T-helper 1 cell treated with Interleukin-12 subunit alpha and Interleukin-12 subunit beta and Interleukin-4 antibody, amounts not matched to agents 30 μg/mL and 1 μg/mL, for 36 hours (primary cell): ENCODE measurements around the gene PRR14.

Experiments
- H3K27ac Mint-ChIP-seq: one replicate; pipeline ENCODE4 v1.8.0; 2021; ENCODE audit warnings: mild to moderate bottlenecking, mixed read lengths
- H3K27me3 Mint-ChIP-seq: one replicate; pipeline ENCODE4 v1.8.0; 2021; ENCODE audit warnings: low read depth, mixed read lengths
- H3K36me3 Mint-ChIP-seq: one replicate; pipeline ENCODE4 v1.8.0; 2021; ENCODE audit warnings: low read depth, mixed read lengths
- H3K4me1 Mint-ChIP-seq: one replicate; pipeline ENCODE4 v1.8.0; 2021; ENCODE audit warnings: low read depth, mixed read lengths
- H3K4me3 Mint-ChIP-seq: one replicate; pipeline ENCODE4 v1.8.0; 2021; ENCODE audit warnings: mild to moderate bottlenecking, moderate library complexity, mixed read lengths
- H3K9me3 Mint-ChIP-seq: one replicate; pipeline ENCODE4 v1.8.0; 2021; ENCODE audit warnings: mixed read lengths

The PRR14 gene

DNA sequence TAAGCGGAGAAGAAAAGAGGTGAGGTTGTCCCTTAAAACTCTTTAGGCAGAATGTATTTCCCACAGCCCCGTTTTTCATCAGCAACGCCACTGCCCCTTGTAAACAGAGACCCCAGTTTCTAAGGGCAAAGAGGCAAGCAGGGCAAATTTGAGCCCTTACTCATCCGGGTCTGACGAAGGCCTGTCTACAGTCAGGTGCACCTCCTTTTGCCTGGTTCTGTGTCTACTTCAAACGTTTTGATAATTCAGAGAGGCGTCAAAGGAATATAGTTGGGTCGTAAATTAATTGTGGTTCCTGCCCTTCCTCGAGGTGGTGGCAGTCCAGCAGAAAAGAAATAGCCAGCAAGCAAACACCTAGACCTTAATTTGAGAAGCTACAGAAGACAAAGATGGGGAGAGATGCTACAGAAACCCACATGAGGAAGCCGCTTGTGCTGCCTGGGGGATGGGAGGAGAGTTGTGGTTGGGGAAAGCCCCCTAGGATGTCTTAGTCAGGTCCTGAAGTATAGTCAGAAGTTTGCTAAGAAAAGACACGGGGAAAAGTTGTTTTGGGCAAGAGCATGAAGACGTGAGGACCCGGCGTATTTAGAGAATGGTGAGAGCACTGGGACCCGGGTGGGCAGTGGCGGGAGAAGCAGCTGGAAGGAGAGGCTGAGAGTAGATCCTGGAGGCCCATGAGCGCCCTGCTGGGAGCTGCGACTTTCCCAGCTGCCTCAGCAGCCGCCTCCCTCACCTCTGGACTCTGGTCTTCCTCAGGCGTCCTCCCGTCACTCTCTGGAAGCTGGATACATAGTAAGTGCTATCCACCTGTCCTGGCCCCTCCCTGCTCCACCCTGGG is 9.9 kb downstream of the PRR14 start:
- peaks cover 42% of the 10 kb centered on the region for H3K36me3 Mint-ChIP-seq
- H3K27me3 Mint-ChIP-seq, result no peaks in the 10 kb centered on the region
- H3K9me3 Mint-ChIP-seq, result no peaks in the 10 kb centered on the region
- peaks cover 39% of the 10 kb centered on the region for H3K4me1 Mint-ChIP-seq
- peak overlapping the region; percentile 86 for H3K4me3 Mint-ChIP-seq
- H3K27ac Mint-ChIP-seq, result peak overlapping the region; percentile 85

GRCh38 chr16:30662449-30662848 is 11.7 kb downstream of the PRR14 start:
- Mint-ChIP-seq H3K4me3 (peak overlapping the region; percentile 86), H3K9me3 (no peaks in the 10 kb centered on the region), H3K36me3 (peaks cover 52% of the 10 kb centered on the region), H3K27ac (no peak overlapping the region), H3K27me3 (no peaks in the 10 kb centered on the region), H3K4me1 (peaks cover 27% of the 10 kb centered on the region)

- peak overlapping the region; percentile 40 for H3K4me3 Mint-ChIP-seq
- H3K4me1 Mint-ChIP-seq, result peaks cover 29% of the 10 kb centered on the region
- peaks cover 58% of the 10 kb centered on the region for H3K36me3 Mint-ChIP-seq
- H3K27me3 Mint-ChIP-seq, result no peaks in the 10 kb centered on the region
- peak overlapping the region; percentile 45 for H3K27ac Mint-ChIP-seq
- no peaks in the 10 kb centered on the region for H3K9me3 Mint-ChIP-seq
These were observed 12.3 kb downstream of the PRR14 start for GRCh38 chr16:30663038-30663437.

DNA sequence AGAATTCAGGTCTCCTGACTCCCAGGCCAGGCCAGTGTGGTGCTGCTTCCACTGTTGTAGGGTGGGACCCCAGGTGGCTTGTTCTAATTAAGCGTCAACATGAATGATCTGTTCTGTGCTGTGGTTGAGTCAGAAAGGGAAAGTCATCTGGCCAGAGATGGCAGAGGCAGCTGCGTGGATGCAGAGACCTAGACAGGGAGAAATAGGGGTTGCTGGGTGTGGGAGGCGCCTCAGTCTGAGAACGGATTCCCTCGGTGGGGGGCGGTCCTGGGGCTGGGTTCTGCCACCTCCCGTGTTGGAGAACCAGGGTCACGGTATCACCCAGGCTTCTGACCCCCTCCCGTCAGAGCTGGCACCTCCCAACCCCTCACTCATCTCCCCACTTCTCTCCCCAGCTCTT is 13.1 kb downstream of the PRR14 start:
- Mint-ChIP-seq H3K27ac (no peak overlapping the region), H3K4me3 (peak overlapping the region; percentile 17), H3K36me3 (peaks cover 59% of the 10 kb centered on the region), H3K9me3 (no peaks in the 10 kb centered on the region), H3K27me3 (no peaks in the 10 kb centered on the region), H3K4me1 (peaks cover 32% of the 10 kb centered on the region)

- H3K27ac Mint-ChIP-seq, result no peak overlapping the region
- no peaks in the 10 kb centered on the region for H3K9me3 Mint-ChIP-seq
- no peaks in the 10 kb centered on the region for H3K27me3 Mint-ChIP-seq
- H3K4me1 Mint-ChIP-seq, result peaks cover 32% of the 10 kb centered on the region
- H3K36me3 Mint-ChIP-seq, result peaks cover 58% of the 10 kb centered on the region
- H3K4me3 Mint-ChIP-seq, result no peak overlapping the region
These were observed 13.9 kb downstream of the PRR14 start for GRCh38 chr16:30664616-30665109.

DNA sequence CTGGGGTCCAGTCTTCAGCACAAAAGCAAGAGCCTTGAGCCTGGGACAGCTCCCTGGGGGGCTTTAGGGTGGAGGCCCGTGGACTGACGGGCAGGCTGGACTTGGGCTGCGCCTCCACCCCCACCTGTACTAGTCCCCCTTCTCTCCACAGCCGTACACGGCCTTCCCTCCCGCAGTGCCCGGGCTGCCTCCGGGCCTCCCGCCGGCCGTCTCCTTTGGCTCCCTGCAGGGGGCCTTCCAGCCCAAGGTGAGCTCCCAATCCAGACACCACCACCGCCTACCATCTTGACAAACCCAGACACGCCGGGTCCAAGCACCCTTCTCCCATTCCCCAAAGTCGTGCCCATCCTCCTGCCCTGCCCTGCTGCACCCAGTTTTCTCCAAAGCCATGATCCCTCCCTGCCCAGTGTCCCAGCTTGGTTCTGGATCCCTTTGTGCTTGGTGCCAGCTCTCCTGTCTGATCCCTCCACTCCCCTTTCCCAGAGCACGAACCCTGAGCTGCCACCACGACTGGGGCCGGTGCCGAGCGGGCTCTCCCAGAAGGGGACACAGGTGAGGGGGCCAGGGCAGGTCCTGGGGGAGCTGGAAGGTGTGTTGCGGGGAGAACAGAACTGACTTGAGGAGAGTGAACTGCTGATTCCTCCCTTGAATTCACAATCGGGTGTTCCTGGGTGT is 14.5 kb downstream of the PRR14 start:
- Mint-ChIP-seq H3K36me3 (peaks cover 59% of the 10 kb centered on the region), H3K27ac (no peak overlapping the region), H3K9me3 (no peaks in the 10 kb centered on the region), H3K4me3 (no peak overlapping the region), H3K27me3 (no peaks in the 10 kb centered on the region), H3K4me1 (peaks cover 32% of the 10 kb centered on the region)

GRCh38 chr16:30665830-30666190 is 15.1 kb downstream of the PRR14 start:
- Mint-ChIP-seq H3K9me3 (no peaks in the 10 kb centered on the region), H3K4me3 (no peak overlapping the region), H3K27ac (no peak overlapping the region), H3K36me3 (peaks cover 58% of the 10 kb centered on the region), H3K27me3 (no peaks in the 10 kb centered on the region), H3K4me1 (peaks cover 28% of the 10 kb centered on the region)

DNA sequence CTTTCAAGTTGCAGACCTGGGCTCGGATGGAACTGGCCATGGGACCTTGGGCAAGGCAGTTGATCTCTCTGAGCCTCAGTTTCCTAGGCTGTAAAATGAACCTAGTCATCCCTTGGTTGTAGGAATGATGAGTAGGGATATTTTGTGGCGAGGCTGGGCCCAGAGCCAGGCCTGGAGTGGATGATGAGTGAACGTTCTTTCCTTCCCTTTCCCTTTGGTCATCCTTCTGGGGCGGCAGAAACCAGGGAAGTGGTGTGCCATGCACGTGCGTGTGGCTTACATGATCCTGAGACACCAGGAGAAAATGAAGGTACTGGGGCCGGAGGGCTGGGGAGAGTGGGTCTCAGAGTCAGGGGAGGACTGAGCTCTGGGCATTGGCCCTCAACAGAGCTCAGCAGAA is 15.9 kb downstream of the PRR14 start:
- no peaks in the 10 kb centered on the region for H3K27me3 Mint-ChIP-seq
- H3K36me3 Mint-ChIP-seq, result peaks cover 54% of the 10 kb centered on the region
- no peaks in the 10 kb centered on the region for H3K9me3 Mint-ChIP-seq
- no peak overlapping the region for H3K4me3 Mint-ChIP-seq
- no peak overlapping the region for H3K27ac Mint-ChIP-seq
- peaks cover 21% of the 10 kb centered on the region for H3K4me1 Mint-ChIP-seq

DNA sequence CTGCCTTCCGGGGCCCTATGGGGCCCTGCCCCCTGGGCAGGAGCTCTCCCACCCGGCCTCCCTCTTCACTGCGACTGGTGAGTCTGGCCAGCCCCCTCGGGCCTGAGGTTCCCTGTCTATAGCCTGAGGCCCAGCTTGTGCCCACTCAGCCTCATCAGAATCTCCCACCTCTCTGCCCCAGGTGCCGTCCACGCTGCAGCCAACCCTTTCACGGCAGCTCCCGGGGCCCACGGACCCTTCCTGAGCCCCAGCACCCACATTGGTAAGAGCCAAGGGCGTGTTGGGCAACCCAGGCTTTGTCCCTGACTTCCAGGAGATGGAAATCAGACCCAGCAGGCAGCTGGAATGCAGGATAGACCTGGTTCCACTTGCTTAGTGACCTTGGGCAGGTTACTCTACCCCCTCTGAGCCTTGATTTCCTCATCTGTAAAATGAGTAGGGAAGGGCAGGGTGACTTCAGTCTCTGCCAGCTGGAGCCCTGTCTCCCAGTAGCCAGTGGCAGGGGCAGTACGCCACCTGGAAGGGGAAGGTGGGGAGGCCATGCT is 16.7 kb downstream of the PRR14 start:
- Mint-ChIP-seq H3K4me1 (peaks cover 16% of the 10 kb centered on the region), H3K27ac (no peak overlapping the region), H3K4me3 (no peak overlapping the region), H3K9me3 (no peaks in the 10 kb centered on the region), H3K36me3 (peaks cover 47% of the 10 kb centered on the region), H3K27me3 (no peaks in the 10 kb centered on the region)

- Mint-ChIP-seq H3K36me3 (peaks cover 43% of the 10 kb centered on the region), H3K4me3 (no peak overlapping the region), H3K4me1 (peaks cover 12% of the 10 kb centered on the region), H3K27ac (no peak overlapping the region), H3K27me3 (no peaks in the 10 kb centered on the region), H3K9me3 (no peaks in the 10 kb centered on the region)
These were observed 17.6 kb downstream of the PRR14 start for GRCh38 chr16:30668393-30668792.

DNA sequence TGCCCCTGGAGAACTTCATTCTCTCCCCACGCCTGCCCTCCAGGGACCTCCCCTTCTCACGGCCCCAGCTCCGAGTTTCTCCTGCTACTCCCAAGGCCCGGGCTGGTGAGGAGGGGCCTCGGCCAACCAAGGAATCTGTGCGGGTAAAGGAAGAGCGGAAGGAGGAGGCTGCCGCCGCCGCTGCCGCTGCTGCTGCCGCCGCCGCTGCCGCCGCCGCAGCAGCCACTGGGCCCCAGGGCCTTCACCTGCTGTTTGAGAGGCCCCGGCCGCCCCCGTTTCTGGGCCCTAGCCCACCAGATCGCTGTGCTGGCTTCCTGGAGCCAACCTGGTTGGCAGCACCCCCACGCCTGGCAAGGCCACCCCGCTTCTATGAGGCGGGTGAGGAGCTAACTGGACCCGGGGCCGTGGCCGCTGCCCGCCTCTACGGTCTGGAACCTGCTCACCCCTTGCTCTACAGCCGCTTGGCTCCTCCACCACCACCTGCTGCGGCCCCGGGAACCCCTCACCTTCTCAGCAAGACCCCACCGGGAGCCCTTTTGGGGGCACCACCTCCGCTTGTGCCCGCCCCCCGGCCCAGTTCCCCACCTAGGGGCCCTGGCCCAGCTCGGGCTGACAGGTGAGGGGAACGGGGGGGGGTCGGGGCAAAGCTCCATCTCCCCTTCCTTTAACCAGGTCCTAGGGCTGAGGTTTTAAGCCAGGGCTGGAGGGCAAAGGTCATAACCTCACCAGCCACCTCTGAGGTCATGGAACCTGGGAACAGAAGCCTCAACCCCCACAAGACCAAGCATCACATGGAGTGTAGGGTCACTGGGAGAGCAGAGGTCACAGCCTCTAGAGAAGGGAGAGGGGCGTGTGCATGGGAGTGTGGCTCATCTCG is 18.5 kb downstream of the PRR14 start:
- Mint-ChIP-seq H3K27me3 (no peaks in the 10 kb centered on the region), H3K4me3 (no peak overlapping the region), H3K9me3 (no peaks in the 10 kb centered on the region), H3K27ac (no peak overlapping the region), H3K4me1 (peaks cover 7% of the 10 kb centered on the region), H3K36me3 (peaks cover 37% of the 10 kb centered on the region)

DNA sequence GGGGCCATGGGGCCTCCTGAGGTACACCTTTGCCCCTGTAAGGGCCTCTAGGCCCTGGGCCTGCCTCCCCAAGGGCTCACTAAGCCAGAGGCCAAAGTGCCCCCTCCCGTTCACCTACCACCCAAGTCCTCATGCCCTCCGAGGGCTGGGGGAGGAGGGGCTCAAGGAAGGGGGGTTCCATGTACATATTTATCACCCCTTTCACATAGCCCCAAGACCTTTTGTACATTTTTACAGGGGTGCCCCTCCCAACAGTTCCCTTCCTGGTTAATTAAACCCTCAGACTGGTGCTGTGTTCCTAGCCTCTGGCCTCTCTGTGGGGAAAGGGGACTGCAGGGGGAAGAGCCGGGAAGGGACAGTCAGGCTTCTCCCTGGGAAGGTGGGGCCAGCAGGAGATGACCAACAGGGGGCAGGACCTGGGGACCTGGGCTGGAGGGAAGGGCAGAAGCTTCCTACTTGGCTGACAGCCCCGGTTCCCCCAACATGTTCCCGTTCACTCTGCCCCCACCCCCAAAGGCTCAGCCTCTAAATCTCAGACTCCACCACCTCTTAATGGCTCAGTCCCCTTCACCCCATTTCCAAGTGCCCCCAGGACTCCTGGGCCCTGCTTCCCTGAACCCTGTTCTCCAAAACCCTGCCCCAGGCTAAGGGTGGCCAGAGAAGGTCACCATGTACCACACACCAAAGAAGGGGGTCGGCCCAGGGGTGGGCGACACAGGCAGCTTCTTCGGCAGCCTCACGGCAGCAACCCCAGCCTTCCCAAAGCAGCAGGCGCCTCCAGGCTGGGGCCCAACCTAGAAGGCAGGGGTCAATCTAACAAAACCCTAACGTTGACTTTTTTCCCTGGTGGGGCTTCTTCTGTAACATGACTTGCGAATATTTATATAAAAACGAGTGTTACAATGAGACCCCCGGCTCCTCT is 19.4 kb downstream of the PRR14 start:
- Mint-ChIP-seq H3K4me1 (peaks cover 7% of the 10 kb centered on the region), H3K27ac (no peak overlapping the region), H3K36me3 (peaks cover 35% of the 10 kb centered on the region), H3K9me3 (no peaks in the 10 kb centered on the region), H3K4me3 (no peak overlapping the region), H3K27me3 (no peaks in the 10 kb centered on the region)

- no peak overlapping the region for H3K4me3 Mint-ChIP-seq
- H3K4me1 Mint-ChIP-seq, result no peaks in the 10 kb centered on the region
- no peaks in the 10 kb centered on the region for H3K27me3 Mint-ChIP-seq
- H3K9me3 Mint-ChIP-seq, result no peaks in the 10 kb centered on the region
- no peak overlapping the region for H3K27ac Mint-ChIP-seq
- peaks cover 6% of the 10 kb centered on the region for H3K36me3 Mint-ChIP-seq
These were observed 24.4 kb downstream of the PRR14 start for GRCh38 chr16:30675143-30675542.
